NCI-H226 (cell line): Measurements from ENCODE around the gene GTF2H4.
A peak's percentile ranks its signal among the peaks of the same experiment; 100 is the strongest.
"Not testable (repeated sequence)": the region's sequence is repeated elsewhere in the genome, so short reads cannot be mapped to it uniquely, and the experiment has no call there.

Source experiments
- DNase-seq: peaks from one replicate; pipeline ENCODE4 v3.0.0-alpha.2; 2015

GTF2H4 gene

GRCh38 chr6:30895343-30895742, 12.7 kb upstream of the GTF2H4 start:
- DNase-seq, result no peak

- no peak for DNase-seq
Measured at GRCh38 chr6:30896541-30896940, 11.5 kb upstream of the GTF2H4 start.

- no peak for DNase-seq
Measured at GRCh38 chr6:30897882-30898281, 10.1 kb upstream of the GTF2H4 start.

GRCh38 chr6:30898750-30899360, 9.2 kb upstream of the GTF2H4 start:
- no peak for DNase-seq

- DNase-seq, result no peak
Measured at GRCh38 chr6:30900863-30901417, 7.1 kb upstream of the GTF2H4 start.

- DNase-seq, result no peak
Measured at GRCh38 chr6:30901436-30901835, 6.6 kb upstream of the GTF2H4 start.

- DNase-seq, result not testable (repeated sequence)
Measured at GRCh38 chr6:30902196-30902595, 5.8 kb upstream of the GTF2H4 start.

GRCh38 chr6:30902709-30903108, 5.3 kb upstream of the GTF2H4 start:
- DNase-seq, result no peak

- no peak for DNase-seq
Measured at GRCh38 chr6:30903236-30903635, 4.8 kb upstream of the GTF2H4 start.

- DNase-seq, result not testable (repeated sequence)
Measured at GRCh38 chr6:30907290-30907757, 683 bp upstream of the GTF2H4 start.

- no peak for DNase-seq
Measured at GRCh38 chr6:30908700-30909099, 693 bp downstream of the GTF2H4 start.

- not testable (repeated sequence) for DNase-seq
Measured at GRCh38 chr6:30910473-30910872, 2.5 kb downstream of the GTF2H4 start.

- no peak for DNase-seq
Measured at GRCh38 chr6:30912746-30913520, 4.9 kb downstream of the GTF2H4 start.

- no peak for DNase-seq
Measured at GRCh38 chr6:30913721-30914075, 5.7 kb downstream of the GTF2H4 start.

- peak; percentile 85 for DNase-seq
Measured at GRCh38 chr6:30914076-30914853, 6.3 kb downstream of the GTF2H4 start, which contains the start of gene VARS2. TSS of gene VARS2 (plus strand) at chr6:30914238. CDS start at chr6:30914837, 599 bp downstream.

- no peak for DNase-seq
Measured at GRCh38 chr6:30914854-30915590, 7.0 kb downstream of the GTF2H4 start.

GRCh38 chr6:30915591-30915946, 7.6 kb downstream of the GTF2H4 start:
- DNase-seq, result peak; percentile 10

GRCh38 chr6:30917041-30917440, 9.0 kb downstream of the GTF2H4 start:
- DNase-seq, result no peak

GRCh38 chr6:30917487-30917886, 9.5 kb downstream of the GTF2H4 start:
- DNase-seq, result no peak

GRCh38 chr6:30918670-30919069, 10.7 kb downstream of the GTF2H4 start:
- no peak for DNase-seq

- no peak for DNase-seq
Measured at GRCh38 chr6:30922447-30922852, 14.4 kb downstream of the GTF2H4 start.

GRCh38 chr6:30924040-30924627, 16.1 kb downstream of the GTF2H4 start:
- DNase-seq, result not testable (repeated sequence)
